Renal cortex interstitium (tissue), 15 donors: ENCODE measurements around the gene CDH12. TPM values are rescaled to one million over a fixed set of nuclear protein-coding genes. Genes with fewer than 3 reads are reported as not detected.
"Not testable (repeated sequence)": the region's sequence is repeated elsewhere in the genome, so short reads cannot be mapped to it uniquely, and the experiment has no call there.

Experiments
- DNase-seq, 11 donors: peaks; one replicate each; pipeline ENCODE4 v3.0.0-alpha.2; 2013; ENCODE audit warnings: low read depth in 9 of 11, low spot score in 4 of 11; ENCODE audit errors: extremely low read depth in 1 of 11
- long read RNA-seq, 16 experiments: transcript quantifications; one replicate each; lab custom pipeline, GENCODE V29; 2026
- polyA plus RNA-seq, 3 donors: library from polyadenylated mRNA; unstranded; fragments of 120-200 nt; gene quantifications; one replicate each; pipeline ENCODE4 v1.2.1, GENCODE V29; 2013; ENCODE audit not compliant: insufficient read length in 3 of 3

The CDH12 gene
- 1 to 10 TPM; 6.1 to 8.0 (median 6.4) TPM for polyA plus RNA-seq
- long read RNA-seq, donor 1, result 0 reads
- long read RNA-seq, donor 2, result 0 reads
- long read RNA-seq, donor 3, result 0 reads
- long read RNA-seq, donor 4, result 0 reads
- long read RNA-seq, donor 5, result 0 reads
- long read RNA-seq, donor 6, partial matches to known transcripts, result 0 of 1 reads
- long read RNA-seq, donor 6, other reads (novel, unspliced or antisense), result 0 of 1 reads
- long read RNA-seq, donor 7, result 0 reads
- long read RNA-seq, donor 8, result 0 reads
- long read RNA-seq, donor 9, partial matches to known transcripts, result 0 of 1 reads
- long read RNA-seq, donor 9, other reads (novel, unspliced or antisense), result 0 of 1 reads
- long read RNA-seq, donor 10, result 0 reads
- long read RNA-seq, donor 11, result 0 reads
- long read RNA-seq, donor 12, result 0 reads
- long read RNA-seq, donor 13, result 0 reads
- long read RNA-seq, donor 14, result 0 reads
- long read RNA-seq, donor 15, result 0 reads
- long read RNA-seq, donor 16, partial matches to known transcripts, result 0 of 1 reads
- long read RNA-seq, donor 16, other reads (novel, unspliced or antisense), result 0 of 1 reads

DNA sequence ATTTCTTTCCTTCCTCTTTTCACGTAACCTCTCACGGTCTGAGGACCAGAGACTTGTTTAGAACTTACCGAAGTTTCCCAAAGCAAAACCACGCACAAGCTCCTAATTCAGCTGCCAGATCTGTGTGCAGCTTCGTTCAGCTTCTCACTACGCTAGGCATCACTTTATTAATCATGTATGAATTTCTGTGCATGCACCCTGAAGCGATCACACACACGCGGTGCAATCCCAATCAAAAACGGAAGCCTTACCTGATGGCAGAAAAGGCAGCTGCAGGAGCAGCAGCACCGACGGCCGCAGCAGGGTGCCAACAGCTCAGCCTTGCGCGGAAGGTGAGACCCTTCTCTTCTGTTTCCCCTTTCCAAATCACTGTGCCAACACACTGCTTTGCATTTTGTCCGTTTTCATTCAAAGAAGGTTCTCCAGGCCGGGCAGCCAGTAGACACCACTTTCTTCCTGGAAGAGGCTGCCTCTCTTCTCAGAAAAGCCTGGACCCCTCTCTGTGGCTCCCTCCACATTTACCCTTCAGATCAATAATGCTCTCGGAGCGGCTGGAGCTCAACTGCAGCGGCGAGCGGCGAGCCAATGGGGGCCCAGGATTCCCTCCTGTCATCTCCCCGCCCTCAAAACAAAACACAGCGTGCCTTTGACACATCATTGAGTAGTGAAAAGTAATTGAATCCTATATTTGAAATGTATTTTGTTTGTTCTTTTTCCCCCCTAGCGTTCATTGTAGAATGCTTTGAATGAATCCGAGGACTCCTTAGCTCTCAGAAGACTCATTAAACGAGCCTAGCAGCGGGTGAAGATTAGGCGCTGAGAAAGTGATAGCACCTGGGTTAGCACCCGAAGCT lies at the start of gene CDH12:
Gene CDH12 (minus strand): TSS at position 538 of the 854 bp plus-strand sequence.
- peak in 8 of 11 donors; percentile 5 to 26 (median 12) for DNase-seq

DNA sequence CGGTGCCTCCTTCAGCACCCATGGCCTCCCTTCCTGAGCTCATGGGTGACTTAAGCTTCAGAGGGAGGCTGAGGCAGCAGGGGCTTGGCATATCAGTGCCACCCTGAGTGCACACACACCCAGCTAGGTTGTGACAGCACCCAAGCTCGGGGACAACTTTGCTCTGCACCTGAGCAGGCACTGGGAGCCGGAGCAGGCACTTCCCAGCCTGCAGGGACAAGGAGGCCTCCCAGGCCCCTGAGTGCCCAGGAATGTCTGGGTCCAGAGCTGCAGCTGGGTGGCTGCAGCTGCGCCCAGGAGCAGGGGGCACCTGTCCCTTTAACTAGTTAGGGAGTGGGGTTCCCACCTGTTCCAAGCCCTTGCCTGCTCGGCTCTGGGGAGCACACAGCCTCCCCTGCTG lies 48.7 kb upstream of the CDH12 start:
- no peak for DNase-seq

DNA sequence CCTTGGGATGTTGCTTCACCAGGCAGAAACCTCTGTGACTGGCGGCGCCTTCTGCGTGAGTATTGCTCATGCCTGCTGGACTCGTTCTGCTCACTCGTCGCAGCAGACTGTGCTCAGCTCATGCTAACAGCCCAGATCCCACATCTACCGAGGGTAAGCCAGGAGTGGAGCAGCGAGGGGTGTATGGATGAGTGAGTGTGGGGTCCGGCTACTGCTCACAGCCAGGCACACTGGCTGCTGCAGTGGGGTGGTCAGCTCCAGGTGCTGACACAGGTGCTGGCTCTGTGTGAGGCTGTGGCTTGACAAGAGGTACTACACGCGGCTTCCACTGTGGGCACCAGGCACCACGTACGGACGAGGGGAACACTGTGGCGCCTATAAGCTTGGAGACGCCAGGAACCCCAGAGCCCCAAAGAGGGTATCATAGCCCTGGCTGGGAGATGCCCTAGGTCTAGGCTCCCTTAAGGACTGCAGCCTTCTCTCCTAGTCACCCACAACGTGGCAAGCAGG lies 47.7 kb upstream of the CDH12 start:
- DNase-seq, result no peak

DNA sequence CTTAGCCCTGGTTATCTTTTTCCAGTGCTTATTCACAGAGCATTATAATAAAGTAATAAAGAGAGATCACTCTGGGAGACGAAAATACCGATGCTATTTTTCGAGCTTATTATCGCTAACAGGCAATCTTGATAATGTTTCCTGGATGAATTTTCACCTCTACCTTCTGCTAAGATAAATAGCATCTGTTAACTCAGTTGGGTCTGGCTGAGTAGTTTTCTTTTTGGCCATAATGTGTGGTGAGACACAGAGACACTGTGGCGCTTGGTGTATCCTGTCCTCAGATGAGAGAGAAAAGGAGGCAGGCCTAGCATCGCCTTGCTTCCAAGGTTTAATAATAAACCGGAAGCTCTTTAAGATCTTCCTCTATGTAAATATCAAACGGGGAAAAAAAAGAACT lies 46.2 kb upstream of the CDH12 start:
- no peak for DNase-seq

DNA sequence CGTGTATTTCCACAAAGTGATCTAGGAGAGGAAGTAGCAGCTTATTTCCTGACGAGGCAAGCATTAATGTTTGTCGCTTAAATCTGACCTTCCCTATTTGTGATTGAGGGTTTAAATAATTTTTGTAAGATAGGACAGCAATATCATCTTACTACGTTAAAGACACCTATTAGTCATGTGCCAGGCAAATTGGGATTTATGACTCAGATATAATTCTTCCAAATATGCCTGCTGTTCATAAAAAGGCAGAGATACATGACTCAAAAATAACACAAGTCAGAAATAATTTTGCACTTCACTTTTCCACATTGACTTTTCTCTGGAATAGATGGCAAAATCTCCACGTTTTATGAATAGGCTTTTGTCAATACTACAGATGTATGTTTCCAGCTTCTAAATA lies 43.0 kb upstream of the CDH12 start:
- DNase-seq, result no peak

DNA sequence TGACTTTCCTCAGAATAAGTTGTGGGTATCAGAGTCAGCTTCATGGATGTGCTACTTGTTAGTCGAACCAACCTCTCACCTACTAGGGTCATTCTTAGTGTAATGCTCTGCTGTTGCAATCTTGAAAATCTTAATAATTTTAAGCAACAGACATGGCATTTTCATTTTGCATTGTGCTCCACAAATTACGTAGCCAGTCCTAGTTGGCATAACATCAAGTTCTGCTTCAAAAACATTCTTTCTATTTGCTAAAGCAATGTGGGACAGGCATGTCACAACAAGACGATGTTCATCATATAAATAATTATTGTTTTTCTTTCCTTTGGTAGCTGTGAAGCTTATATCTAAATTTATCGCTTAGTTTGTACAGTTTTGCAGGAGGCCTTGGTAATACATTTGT lies 39.3 kb upstream of the CDH12 start:
- DNase-seq, result no peak

DNA sequence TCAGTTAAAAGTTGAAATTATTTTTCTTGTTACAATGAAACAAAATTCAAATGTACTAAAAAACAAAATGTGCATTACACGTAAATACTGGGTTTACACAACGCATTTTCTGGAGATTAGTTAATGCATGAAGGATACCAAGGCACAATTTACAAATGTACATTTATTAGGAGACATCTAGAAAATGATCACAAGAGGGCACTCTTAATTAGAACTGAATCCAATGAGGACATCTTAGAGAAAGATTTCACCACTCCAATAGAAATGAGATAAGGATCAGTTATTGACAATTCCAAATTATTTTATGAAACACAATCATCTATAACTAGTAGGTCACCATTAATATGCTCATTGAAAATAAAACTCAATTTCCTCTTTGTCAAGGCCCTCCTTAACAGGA lies 36.6 kb upstream of the CDH12 start:
- no peak for DNase-seq

DNA sequence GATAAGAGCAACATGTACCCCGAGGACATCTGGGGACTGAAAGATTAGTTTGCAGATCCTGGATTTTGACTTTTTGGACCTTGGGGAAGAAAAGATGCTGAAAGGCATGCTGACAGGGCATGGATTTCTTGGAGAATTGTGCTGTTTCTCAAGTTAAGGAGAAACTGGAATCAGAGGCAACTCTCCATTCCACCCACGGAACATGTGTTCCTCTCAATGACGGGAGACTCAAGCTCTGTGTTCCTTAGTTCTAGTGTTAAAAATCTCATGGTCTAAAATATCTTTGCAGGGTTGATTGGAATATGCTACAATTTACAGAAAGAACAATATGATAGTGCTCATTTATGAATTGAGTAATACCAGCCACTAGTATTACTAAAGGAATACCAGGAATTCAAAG lies 34.4 kb upstream of the CDH12 start:
- DNase-seq, result no peak

DNA sequence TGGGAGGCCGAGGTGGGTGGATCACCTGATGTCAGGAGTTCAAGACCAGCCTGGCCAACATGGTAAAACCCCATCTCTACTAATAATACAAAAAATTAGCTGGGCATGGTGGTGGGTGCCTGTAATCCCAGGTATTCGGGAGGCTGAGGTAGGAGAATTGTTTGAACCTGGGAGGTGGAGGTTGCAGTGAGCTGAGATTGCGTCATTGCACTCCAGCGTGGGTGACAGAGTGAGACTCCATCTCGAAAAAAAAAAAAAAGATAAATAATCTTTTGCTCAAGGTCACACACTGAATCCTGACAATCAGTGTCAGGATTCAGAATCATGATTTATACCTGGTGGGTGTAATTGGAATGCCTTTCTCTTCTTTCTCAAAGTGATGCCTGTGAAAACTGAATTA lies 5.8 kb upstream of the CDH12 start:
- not testable (repeated sequence) for DNase-seq

DNA sequence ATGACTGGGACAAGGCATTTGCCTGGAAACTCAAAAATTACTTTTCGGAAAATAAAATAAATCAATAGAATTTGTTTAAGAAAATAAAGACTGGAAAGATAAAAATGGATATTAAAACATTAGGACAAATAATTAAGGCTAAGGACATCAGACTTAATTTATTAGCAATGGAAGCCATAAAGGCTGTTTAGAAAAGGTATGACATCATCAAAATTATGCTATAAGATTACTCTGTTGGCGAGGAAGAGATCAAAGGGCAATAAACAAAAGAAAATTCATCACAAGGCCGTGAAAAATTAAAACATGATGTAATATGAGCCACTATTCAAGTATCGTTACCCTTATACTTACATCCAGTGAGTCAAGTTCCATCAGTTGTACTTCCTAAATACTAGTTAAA lies 2.7 kb upstream of the CDH12 start:
- DNase-seq, result no peak

DNA sequence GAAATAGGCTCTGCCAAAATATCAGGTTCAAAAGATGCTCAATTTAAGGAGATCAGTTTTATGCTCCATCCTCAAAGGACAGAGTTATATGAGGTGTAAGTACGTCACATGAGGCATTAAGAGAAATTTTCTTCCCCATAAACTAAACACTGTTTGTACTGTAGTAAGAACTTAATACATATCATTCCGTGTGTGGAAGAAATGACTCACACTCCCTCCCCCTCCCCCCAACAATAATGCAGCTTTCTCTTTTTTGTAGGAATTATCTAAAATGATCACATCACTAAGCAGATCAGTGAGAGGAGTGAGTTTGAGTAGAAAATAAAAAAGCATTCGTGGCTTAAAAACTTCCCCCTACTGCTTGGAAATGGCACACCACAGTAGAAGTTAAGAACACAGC lies 2.2 kb downstream of the CDH12 start:
- DNase-seq, result no peak

DNA sequence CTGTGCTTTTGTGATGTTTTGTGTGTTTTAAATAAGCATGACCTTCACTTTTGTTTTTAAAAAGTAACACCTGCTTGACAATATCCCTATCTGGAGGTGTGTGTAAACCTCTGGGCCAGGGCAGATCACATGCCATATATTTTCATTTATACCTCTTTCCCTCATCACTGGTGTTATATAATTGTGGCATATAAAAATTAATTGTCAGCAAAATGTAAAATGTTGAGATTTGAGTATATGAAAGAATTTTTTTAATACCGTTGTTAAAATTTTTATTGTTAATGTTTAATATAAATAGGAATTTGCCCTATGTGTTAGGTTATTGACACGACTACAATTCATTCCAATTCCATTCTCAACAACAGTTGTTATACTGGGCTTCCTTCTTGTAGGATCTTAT lies 6.5 kb downstream of the CDH12 start:
- DNase-seq, result no peak

DNA sequence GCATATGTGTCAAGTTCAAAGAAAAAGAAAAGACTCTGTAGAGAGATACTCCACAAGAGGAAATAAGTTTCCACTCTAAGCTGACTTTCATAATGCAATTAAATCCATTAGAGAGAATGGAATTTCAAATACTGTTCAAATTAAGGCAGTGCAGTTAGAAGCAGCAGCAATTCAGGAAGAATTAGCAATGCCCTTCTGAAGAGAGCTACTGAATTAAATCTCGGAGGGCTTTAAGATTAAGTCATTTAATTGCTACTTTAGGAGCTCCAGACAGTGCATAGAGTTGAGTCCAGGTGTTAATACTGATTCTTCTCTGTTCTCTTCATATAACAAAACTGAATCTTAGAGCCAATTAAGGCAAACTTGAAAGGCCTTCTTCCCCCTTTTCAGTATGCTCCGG lies 8.5 kb downstream of the CDH12 start:
- no peak for DNase-seq

DNA sequence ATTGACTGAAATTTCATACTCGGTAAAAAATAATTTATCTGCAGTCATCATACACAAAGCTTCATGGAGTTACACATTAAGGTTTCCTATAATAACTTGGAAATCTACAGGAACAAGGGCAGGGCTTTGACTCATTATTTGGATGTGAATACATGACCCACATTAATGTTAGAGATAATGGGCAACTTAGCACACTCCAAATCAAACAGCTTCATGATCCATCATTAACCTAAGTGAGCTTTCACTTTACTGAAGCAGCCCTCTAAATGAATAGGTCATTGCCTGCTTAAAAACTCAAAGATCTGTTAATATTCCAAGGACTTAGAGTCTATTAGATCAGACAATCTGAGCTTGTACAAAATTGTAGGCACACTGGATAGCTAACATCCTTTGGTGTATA lies 9.0 kb downstream of the CDH12 start:
- no peak for DNase-seq

DNA sequence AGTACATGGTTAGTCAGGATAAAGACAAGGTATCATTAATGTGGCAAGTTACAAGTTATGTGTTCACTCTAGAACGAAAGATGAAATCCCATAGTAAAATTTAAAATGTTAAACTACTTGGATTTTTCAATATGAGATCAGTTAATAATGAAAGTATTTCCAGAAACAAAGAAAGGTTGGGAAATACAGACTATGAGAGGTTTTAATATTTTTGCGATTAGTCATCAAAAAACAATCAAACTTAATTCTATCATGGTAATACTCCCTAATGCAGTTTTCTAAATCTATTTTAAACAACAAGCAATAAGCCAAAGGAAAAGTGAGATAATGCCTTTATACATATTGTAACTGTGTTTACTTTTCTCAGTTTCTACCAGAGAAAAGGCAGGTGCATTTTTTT lies 10.6 kb downstream of the CDH12 start:
- DNase-seq, result no peak

DNA sequence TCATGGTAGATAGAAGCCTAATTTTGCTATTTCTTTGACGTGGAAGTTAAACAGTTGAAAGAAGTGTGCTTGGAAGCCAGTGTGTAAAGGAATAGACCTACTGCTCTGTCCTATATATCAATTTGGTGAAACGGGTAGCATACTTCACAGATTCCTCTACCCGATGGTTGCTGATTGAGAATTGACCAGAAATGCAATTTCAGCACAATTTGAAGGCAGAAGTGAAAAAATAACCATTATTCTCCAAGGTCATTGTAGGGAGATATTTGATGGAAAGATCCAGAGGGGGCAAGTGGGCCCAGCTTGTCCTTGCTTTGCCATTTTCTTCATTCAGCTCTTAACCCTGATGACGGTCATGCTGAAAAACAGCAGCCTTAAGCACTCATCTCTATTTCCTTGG lies 15.3 kb downstream of the CDH12 start:
- no peak for DNase-seq

DNA sequence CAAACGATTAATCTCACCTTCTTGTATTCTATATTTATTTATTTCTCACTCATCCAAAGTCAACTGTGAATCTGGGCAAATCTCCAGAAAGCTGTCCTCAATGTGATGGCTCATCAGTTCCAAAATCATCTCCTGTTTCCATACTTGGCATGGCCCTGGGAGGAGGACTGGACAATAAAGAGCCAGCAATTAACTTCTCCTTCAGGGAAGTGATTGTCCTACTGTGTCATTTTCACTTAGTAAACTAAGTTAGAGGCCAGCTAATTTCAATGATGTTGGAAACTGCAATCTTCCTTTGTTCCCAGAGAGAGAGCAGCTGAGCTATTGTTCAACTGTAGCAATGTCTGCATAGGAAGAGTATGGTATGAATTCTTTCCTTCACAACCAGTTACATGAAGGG lies 17.5 kb downstream of the CDH12 start:
- no peak for DNase-seq

DNA sequence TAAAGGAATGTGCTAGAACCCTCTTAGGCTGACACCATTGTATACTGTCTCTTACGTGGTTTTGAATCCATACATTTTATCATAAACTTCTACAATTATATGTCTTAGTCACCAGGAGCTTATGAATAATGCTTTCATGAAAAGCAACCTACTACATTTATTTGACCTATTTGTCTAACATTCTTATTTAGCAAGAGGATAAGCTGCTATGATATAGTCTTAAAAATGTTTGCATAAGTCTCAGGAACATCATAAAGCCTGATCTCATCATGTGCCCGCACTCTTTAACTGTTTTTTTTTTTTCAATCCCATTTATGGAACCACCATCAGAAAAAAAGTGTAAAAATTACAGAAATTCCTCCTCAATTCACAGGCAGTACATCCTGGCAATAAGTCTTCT lies 59.7 kb downstream of the CDH12 start:
- no peak for DNase-seq

DNA sequence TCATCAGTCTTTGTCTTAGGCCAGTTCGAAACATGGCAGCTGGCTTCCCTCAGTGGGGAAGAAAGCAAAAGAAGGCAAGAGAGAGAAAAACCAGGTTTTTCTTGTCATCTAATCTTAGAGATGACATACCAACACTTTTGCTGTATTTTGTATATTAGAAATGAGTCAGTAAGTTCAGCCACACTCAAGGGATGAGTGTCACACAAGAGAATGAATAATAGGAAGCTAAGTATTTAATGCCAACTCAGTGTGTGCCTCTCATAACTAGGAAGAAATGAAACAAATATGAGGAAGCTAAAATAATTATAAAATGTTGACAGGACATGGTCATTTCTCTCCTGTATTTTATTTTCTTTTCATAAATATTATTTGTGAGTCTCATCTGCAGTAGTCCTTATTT lies 65.3 kb downstream of the CDH12 start:
- DNase-seq, result peak in 3 of 11 donors; percentile 1 to 7 (median 4)

DNA sequence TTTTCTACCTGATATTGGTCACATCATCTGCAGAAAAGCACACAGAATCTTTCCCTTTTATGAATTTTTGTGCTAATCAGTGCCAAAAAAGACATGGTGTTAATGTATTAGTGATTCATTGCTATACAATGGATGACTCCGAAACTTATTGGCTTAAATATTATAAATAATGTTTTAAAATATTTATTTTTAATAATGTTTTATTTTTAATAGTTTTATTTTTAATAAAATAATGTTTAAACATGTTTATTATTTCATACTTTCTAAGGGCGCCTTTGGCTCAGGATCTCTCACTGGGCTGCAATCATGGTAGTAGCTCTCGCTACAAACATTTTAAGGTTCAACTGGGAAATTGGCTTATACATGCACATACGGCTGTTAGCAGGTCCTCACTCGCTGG lies 65.7 kb downstream of the CDH12 start:
- DNase-seq, result no peak
